ENCODE data around the gene FCN3. TPM values are rescaled to one million over a fixed set of nuclear protein-coding genes. Genes with fewer than 3 reads are reported as not detected.

The FCN3 gene
- total and polyA plus RNA-seq, 5 donors from 2014 or later = not detected

- Mint-ChIP-seq H3K4me3 (peak overlapping the region in 1 of 4 donors; percentile 64), H3K4me1 (peaks cover 0 to 57% (median 11%) of the 10 kb centered on the region in 4 donors), H3K27ac (peak overlapping the region in 1 of 3 donors; percentile 55), H3K27me3 (peaks cover 4% of the 10 kb centered on the region), H3K9me3 (no peaks in the 10 kb centered on the region), H3K36me3 (no peaks in the 10 kb centered on the region)
- no peaks in the 10 kb centered on the region for H3K36me3 ChIP-seq (ENCODE audit: control insufficient read depth, insufficient read depth, low read length)
- DNase-seq (no peak), ATAC-seq (ENCODE audit: low read depth in 2 of 2) (no peak)
- H3K4me3 ChIP-seq (ENCODE audit: low read depth, low read length) = no peak overlapping the region
- H3K4me1 ChIP-seq (ENCODE audit: control insufficient read depth, insufficient read depth, low read length, poor library complexity, severe bottlenecking) = peaks cover 35% of the 10 kb centered on the region
- no peak overlapping the region for H3K27ac ChIP-seq (ENCODE audit: insufficient read depth, low read length, poor library complexity, severe bottlenecking)
- no peaks in the 10 kb centered on the region for H3K27me3 ChIP-seq (ENCODE audit: control insufficient read depth, insufficient read depth, low read length)
- no peaks in the 10 kb centered on the region for H3K9me3 ChIP-seq (ENCODE audit: control insufficient read depth in 2 of 2, low read length in 2 of 2)
These were observed 10.6 kb downstream of the FCN3 start for GRCh38 chr1:27363766-27364695.

GRCh38 chr1:27361553-27361952, 13.1 kb downstream of the FCN3 start:
- H3K27ac Mint-ChIP-seq = peak overlapping the region in 1 of 3 donors; percentile 83
- H3K4me1 ChIP-seq (ENCODE audit: control insufficient read depth, insufficient read depth, low read length, poor library complexity, severe bottlenecking) = peaks cover 47% of the 10 kb centered on the region
- no peaks in the 10 kb centered on the region for H3K9me3 ChIP-seq (ENCODE audit: control insufficient read depth in 2 of 2, low read length in 2 of 2)
- DNase-seq (no peak), ATAC-seq (ENCODE audit: low read depth in 2 of 2) (no peak)
- peak overlapping the region in 3 of 4 donors; percentile 55 to 91 (median 73) for H3K4me3 Mint-ChIP-seq
- H3K27ac ChIP-seq (ENCODE audit: insufficient read depth, low read length, poor library complexity, severe bottlenecking) = no peak overlapping the region
- no peak overlapping the region for H3K4me3 ChIP-seq (ENCODE audit: low read depth, low read length)
- H3K4me1 Mint-ChIP-seq = peaks cover 0 to 68% (median 18%) of the 10 kb centered on the region in 4 donors
- no peaks in the 10 kb centered on the region for H3K9me3 Mint-ChIP-seq
- no peaks in the 10 kb centered on the region for H3K36me3 ChIP-seq (ENCODE audit: control insufficient read depth, insufficient read depth, low read length)
- no peaks in the 10 kb centered on the region for H3K27me3 ChIP-seq (ENCODE audit: control insufficient read depth, insufficient read depth, low read length)
- no peaks in the 10 kb centered on the region for H3K36me3 Mint-ChIP-seq
- peaks cover 4% of the 10 kb centered on the region for H3K27me3 Mint-ChIP-seq

- Histone ChIP-seq H3K9me3 (ENCODE audit: control insufficient read depth in 2 of 2, low read length in 2 of 2) (no peaks in the 10 kb centered on the region), H3K27me3 (ENCODE audit: control insufficient read depth, insufficient read depth, low read length) (no peaks in the 10 kb centered on the region), H3K4me3 (ENCODE audit: low read depth, low read length) (no peak overlapping the region), H3K4me1 (ENCODE audit: control insufficient read depth, insufficient read depth, low read length, poor library complexity, severe bottlenecking) (peaks cover 51% of the 10 kb centered on the region), H3K36me3 (ENCODE audit: control insufficient read depth, insufficient read depth, low read length) (no peaks in the 10 kb centered on the region), H3K27ac (ENCODE audit: insufficient read depth, low read length, poor library complexity, severe bottlenecking) (no peak overlapping the region)
- DNase-seq (no peak), ATAC-seq (ENCODE audit: low read depth in 2 of 2) (no peak)
- Mint-ChIP-seq H3K27ac (peak overlapping the region in 1 of 3 donors; percentile 83), H3K27me3 (peaks cover 4% of the 10 kb centered on the region), H3K4me1 (peaks cover 0 to 73% (median 21%) of the 10 kb centered on the region in 4 donors), H3K36me3 (no peaks in the 10 kb centered on the region), H3K4me3 (peak overlapping the region; percentile 73 to 91 (median 79)), H3K9me3 (no peaks in the 10 kb centered on the region)
These were observed 13.6 kb downstream of the FCN3 start for GRCh38 chr1:27361044-27361402.

- peak; percentile 36 to 73 (median 37) for DNase-seq
- Histone ChIP-seq H3K9me3 (ENCODE audit: control insufficient read depth in 2 of 2, low read length in 2 of 2) (no peaks in the 10 kb centered on the region), H3K4me1 (ENCODE audit: control insufficient read depth, insufficient read depth, low read length, poor library complexity, severe bottlenecking) (peaks cover 51% of the 10 kb centered on the region), H3K4me3 (ENCODE audit: low read depth, low read length) (peak overlapping the region; percentile 61), H3K27me3 (ENCODE audit: control insufficient read depth, insufficient read depth, low read length) (no peaks in the 10 kb centered on the region), H3K27ac (ENCODE audit: insufficient read depth, low read length, poor library complexity, severe bottlenecking) (peak overlapping the region; percentile 21), H3K36me3 (ENCODE audit: control insufficient read depth, insufficient read depth, low read length) (no peaks in the 10 kb centered on the region)
- Mint-ChIP-seq H3K27me3 (peaks cover 4% of the 10 kb centered on the region), H3K4me3 (peak overlapping the region; percentile 73 to 91 (median 82)), H3K9me3 (no peaks in the 10 kb centered on the region), H3K36me3 (no peaks in the 10 kb centered on the region), H3K27ac (peak overlapping the region; percentile 61 to 96 (median 87)), H3K4me1 (peaks cover 0 to 73% (median 25%) of the 10 kb centered on the region in 4 donors)
- peak in 1 of 2 donors; percentile 7 for ATAC-seq (ENCODE audit: low read depth in 2 of 2)
These were observed 14.2 kb downstream of the FCN3 start for GRCh38 chr1:27360159-27361043.

- Mint-ChIP-seq H3K9me3 (no peaks in the 10 kb centered on the region), H3K36me3 (no peaks in the 10 kb centered on the region), H3K27ac (peak overlapping the region in 2 of 3 donors; percentile 61 to 96), H3K4me1 (peaks cover 0 to 70% (median 25%) of the 10 kb centered on the region in 4 donors), H3K4me3 (peak overlapping the region; percentile 59 to 91 (median 82)), H3K27me3 (peaks cover 4% of the 10 kb centered on the region)
- no peak overlapping the region for H3K27ac ChIP-seq (ENCODE audit: insufficient read depth, low read length, poor library complexity, severe bottlenecking)
- ATAC-seq (ENCODE audit: low read depth in 2 of 2) (no peak), DNase-seq (no peak)
- no peaks in the 10 kb centered on the region for H3K27me3 ChIP-seq (ENCODE audit: control insufficient read depth, insufficient read depth, low read length)
- H3K4me3 ChIP-seq (ENCODE audit: low read depth, low read length) = peak overlapping the region; percentile 61
- H3K36me3 ChIP-seq (ENCODE audit: control insufficient read depth, insufficient read depth, low read length) = no peaks in the 10 kb centered on the region
- H3K4me1 ChIP-seq (ENCODE audit: control insufficient read depth, insufficient read depth, low read length, poor library complexity, severe bottlenecking) = peaks cover 47% of the 10 kb centered on the region
- no peaks in the 10 kb centered on the region for H3K9me3 ChIP-seq (ENCODE audit: control insufficient read depth in 2 of 2, low read length in 2 of 2)
These were observed 14.8 kb downstream of the FCN3 start for GRCh38 chr1:27359822-27360158.

GRCh38 chr1:27358928-27359313, 15.7 kb downstream of the FCN3 start:
- Histone ChIP-seq H3K4me3 (ENCODE audit: low read depth, low read length) (no peak overlapping the region), H3K27ac (ENCODE audit: insufficient read depth, low read length, poor library complexity, severe bottlenecking) (no peak overlapping the region), H3K36me3 (ENCODE audit: control insufficient read depth, insufficient read depth, low read length) (no peaks in the 10 kb centered on the region), H3K9me3 (ENCODE audit: control insufficient read depth in 2 of 2, low read length in 2 of 2) (no peaks in the 10 kb centered on the region), H3K4me1 (ENCODE audit: control insufficient read depth, insufficient read depth, low read length, poor library complexity, severe bottlenecking) (peaks cover 45% of the 10 kb centered on the region), H3K27me3 (ENCODE audit: control insufficient read depth, insufficient read depth, low read length) (no peaks in the 10 kb centered on the region)
- Mint-ChIP-seq H3K4me1 (peaks cover 0 to 66% (median 25%) of the 10 kb centered on the region in 4 donors), H3K27ac (peak overlapping the region in 2 of 3 donors; percentile 60 to 61), H3K36me3 (no peaks in the 10 kb centered on the region), H3K27me3 (peaks cover 4% of the 10 kb centered on the region), H3K4me3 (peak overlapping the region in 3 of 4 donors; percentile 39 to 91 (median 78)), H3K9me3 (no peaks in the 10 kb centered on the region)
- DNase-seq = no peak
- ATAC-seq (ENCODE audit: low read depth in 2 of 2) = no peak

GRCh38 chr1:27358038-27358927, 16.3 kb downstream of the FCN3 start:
- H3K36me3 ChIP-seq (ENCODE audit: control insufficient read depth, insufficient read depth, low read length) = no peaks in the 10 kb centered on the region
- peaks cover 0 to 69% (median 26%) of the 10 kb centered on the region in 4 donors for H3K4me1 Mint-ChIP-seq

More at GRCh38 chr1:27358038-27358927, 16.3 kb downstream of the FCN3 start:
- Mint-ChIP-seq H3K27me3 (peaks cover 4% of the 10 kb centered on the region), H3K27ac (peak overlapping the region in 2 of 3 donors; percentile 60 to 61), H3K36me3 (peaks cover 3% of the 10 kb centered on the region), H3K4me3 (peak overlapping the region; percentile 79 to 91 (median 84)), H3K9me3 (no peaks in the 10 kb centered on the region)
- Histone ChIP-seq H3K9me3 (ENCODE audit: control insufficient read depth in 2 of 2, low read length in 2 of 2) (no peaks in the 10 kb centered on the region), H3K27me3 (ENCODE audit: control insufficient read depth, insufficient read depth, low read length) (no peaks in the 10 kb centered on the region), H3K27ac (ENCODE audit: insufficient read depth, low read length, poor library complexity, severe bottlenecking) (no peak overlapping the region), H3K4me3 (ENCODE audit: low read depth, low read length) (no peak overlapping the region), H3K4me1 (ENCODE audit: control insufficient read depth, insufficient read depth, low read length, poor library complexity, severe bottlenecking) (peaks cover 45% of the 10 kb centered on the region)
- no peak for DNase-seq
- no peak for ATAC-seq (ENCODE audit: low read depth in 2 of 2)
